GM19023 (cell line): ENCODE measurements around the gene SRCIN1.
A peak's percentile ranks its signal among the peaks of the same experiment; 100 is the strongest.
"Not testable (repeated sequence)": the region's sequence is repeated elsewhere in the genome, so short reads cannot be mapped to it uniquely, and the experiment has no call there.

Source experiments
- ATAC-seq: cut with Tn5 transposase; IDR thresholded peaks from one replicate; pipeline ENCODE4 v1.9.1; 2021; ENCODE audit warnings: mild to moderate bottlenecking, moderate library complexity; ENCODE audit not compliant: unreplicated experiment

SRCIN1 gene

DNA sequence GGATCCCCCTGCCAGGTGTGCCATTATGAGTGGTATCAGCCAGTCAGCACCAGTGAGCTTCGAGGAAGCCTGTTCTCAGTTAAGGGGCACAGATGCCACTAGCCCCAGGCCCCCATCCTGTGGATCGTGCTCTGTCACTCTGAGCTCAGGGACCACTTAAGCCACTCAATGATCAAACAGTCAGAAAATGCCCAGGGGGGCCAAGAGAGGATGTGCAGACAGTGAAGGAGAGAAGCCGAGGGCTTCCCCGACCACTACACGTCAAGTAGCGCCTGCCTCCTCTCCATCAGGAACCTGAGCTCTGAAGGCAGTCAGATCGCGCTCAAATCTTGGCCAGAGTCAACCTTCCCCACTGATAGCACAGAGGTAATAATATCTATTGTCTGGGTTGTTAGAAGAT is 79.2 kb downstream of the SRCIN1 start:
- not testable (repeated sequence) for ATAC-seq

DNA sequence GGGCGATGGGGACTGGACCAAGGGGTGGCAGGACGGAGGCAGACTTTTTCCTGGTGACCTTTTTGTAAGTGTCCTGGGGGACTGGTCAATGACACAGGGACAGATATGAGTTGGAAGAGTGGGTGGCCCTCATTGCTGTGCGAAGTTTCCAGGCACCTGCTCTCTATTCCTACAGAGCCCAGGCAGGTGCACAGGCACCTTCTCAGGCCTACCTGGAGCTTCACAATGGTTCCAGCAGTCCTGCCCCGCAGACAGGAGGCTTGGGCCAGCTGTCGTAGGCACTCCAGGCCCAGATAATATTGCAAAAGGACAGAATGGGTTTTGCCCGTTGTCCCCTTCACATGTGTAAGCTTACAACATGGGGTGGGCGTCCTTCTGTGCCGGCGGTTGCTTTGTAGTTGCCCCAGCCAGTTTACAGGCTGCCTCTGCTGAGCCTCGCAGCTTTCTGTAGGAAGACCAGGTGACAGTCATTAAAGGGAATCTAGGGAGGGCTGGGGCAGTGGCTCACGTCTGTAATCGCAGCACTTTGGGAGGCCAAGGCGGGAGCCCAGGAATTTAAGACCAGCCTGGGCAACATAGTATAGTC is 93.2 kb downstream of the SRCIN1 start:
- ATAC-seq = no peak

DNA sequence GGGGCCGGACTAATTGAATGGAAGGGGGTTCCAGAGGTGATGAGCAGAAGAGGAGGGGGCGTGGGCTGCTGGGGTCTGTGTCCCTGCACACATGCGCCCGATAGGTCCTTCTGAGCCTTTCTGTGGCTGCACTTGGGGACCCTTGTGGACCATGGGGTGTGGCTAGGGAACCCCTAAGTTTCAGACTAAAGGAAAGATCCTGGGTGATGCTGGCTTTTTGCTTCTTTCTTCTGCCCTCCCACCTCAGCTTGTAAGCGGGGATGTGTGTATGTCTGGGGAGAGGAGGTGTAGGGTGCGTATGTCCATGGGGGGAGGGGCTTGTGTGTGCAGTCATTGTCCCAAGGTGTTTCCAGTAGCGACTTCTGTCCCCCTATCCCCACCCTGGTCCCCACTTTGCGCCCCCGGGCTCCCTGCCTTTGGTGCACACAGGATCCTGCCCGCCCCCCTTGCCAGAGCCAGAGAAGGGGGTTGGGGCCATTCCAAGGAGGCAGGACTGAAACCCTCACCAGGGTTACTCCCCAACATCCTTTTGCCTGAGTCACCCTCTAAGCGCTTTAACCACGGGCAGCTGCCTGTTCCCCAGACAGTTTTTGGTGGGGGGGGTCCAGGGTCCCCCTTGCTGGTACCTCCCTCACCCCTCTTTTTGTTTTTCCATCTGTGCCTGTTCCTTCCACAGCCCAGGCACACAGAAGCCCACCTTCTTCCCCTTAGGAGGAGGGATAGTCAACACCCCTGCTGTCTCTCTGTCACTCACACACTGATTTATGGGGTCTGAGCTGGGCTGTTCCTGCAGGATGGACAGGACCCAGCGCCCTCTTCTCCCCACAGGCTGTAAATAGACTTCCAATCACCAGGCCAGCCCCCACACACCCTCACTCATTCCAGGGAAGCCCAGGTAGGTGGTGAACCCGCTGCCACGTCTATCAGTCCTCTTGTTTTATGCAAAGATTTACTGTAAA is 94.3 kb downstream of the SRCIN1 start:
- no peak for ATAC-seq

DNA sequence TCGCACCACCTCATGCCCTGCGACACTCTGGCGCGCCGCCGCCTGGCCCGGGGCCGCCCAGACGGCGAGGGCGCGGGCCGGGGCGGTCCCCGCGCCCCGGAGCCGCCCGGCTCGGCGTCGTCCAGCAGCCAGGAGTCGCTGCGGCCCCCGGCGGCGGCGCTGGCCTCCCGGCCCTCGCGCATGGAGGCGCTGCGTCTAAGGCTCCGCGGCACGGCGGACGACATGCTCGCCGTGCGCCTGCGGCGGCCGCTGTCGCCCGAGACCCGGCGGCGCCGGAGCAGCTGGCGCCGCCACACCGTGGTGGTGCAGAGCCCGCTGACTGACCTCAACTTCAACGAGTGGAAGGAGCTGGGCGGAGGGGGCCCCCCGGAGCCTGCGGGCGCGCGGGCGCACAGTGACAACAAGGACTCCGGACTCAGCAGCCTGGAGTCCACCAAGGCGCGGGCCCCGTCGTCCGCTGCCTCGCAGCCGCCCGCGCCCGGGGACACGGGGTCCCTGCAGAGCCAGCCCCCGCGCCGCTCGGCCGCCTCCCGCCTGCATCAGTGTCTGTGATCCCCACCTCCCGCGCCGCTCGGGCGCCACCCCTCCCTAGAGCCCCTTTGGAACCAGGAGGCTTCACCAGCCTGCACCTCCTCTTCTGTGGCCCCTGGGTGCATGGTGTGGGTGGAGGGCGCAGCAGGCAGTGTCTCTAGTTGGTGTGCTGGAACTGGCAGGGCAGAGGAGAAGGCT is 95.2 kb downstream of the SRCIN1 start:
- no peak for ATAC-seq

DNA sequence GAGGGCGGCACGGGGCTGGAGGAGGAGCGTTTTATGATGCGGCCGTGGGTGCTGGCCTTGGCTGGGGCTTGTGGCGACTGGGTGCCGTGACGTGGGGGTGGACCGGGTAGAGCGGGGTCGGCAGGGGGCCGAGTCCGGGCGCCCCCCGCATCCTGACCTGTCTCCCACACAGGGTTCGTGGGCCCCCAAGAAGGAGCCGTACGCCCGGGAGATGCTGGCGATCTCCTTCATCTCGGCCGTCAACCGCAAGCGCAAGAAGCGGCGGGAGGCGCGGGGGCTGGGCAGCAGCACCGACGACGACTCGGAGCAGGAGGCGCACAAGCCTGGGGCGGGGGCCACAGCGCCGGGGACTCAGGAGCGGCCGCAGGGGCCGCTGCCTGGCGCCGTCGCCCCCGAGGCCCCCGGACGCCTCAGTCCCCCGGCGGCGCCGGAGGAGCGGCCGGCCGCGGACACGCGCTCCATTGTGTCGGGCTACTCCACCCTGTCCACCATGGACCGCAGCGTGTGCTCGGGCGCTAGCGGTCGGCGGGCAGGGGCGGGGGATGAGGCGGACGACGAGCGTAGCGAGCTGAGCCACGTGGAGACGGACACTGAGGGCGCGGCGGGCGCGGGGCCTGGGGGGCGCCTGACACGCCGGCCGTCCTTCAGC is 95.9 kb downstream of the SRCIN1 start:
- ATAC-seq = no peak

DNA sequence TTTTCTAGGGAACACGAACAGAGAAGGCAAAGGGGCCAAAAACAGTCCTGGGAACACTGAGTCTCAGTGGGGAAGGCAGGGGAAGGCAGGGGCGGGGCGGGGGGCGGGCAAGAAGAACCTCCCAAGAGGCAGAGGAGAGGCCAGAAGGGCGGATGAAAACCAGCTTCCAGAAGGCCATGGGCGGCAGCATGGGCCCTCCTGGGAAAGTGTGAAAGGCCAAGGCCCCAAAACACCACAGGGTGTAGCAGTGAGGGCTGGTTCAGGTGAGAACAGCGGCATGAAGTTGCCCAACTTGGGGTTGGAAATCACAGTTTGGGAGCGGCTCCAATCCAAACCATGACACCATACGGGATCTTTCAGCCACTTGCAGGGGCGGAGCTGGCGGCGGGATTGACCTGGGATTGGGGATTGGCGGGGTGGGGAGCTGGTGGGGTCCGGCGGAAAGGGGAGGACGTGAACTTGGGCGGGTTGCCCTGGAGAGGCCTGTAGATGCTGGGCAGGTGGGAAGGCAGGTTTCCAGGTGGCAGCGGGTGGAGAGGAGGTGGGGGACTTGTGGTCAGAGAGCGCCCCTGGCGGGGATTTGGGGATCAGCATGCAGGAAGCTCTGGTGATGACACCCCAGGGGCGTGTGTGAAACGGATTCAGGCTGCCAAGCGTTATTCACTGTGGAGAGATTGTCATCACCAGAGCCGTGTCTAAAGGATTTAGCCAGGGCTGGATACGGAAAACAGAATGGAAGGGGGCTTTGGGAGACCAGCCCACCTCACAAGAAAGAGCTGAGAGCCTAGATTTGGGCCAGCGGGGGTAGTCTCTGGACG is 96.6 kb downstream of the SRCIN1 start:
- ATAC-seq = peak; percentile 50

DNA sequence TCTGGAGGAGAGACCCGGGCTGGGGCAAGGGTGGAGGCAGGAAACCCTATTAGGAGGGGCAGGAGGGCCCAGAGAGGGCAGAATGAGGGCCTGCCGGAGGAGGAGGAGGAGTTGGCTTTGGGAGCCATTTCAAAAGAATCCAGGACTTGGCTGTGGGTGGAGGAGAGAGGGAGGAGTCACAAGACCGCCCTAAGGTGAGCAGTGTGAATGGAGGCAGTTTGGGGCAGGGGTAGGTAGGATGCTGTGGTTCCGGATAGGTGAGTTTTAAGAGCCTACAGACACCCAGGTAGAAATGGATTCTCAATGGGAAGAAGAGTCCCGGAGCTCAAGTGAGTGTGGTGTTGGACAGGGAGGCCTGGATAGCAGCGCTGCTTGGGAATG is 97.2 kb downstream of the SRCIN1 start:
- no peak for ATAC-seq

DNA sequence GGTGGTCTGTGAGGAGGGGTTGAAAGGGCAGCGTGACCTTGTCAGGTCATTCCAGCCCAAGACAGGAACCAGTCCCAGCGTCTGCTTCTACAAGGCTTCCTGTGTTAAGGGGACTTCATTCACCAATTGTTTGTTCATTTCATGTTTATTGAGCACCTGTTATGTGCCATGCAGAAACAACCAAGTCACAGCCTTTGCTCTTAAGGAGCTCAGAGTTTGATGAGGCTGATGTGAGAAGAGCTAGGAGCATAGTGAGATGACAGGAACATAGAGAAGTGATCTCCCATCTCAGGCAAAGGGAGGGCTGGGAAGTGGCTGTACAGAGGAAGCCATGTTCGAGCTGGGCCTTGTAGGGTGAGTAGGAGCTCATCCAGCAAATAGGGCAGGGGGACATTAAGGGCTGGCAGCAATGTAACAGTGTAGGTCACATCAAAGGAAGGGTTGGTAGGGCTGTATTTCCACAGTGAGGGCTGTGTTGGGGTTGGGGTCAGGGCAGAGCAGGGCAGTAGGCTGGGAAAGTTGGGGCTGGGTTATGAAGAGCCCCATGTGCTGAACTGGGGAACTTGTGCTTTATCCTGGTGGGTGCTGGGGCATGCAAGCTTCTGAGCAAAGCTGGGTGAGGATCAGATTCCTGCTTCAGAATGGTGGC is 97.7 kb downstream of the SRCIN1 start:
- ATAC-seq = no peak

DNA sequence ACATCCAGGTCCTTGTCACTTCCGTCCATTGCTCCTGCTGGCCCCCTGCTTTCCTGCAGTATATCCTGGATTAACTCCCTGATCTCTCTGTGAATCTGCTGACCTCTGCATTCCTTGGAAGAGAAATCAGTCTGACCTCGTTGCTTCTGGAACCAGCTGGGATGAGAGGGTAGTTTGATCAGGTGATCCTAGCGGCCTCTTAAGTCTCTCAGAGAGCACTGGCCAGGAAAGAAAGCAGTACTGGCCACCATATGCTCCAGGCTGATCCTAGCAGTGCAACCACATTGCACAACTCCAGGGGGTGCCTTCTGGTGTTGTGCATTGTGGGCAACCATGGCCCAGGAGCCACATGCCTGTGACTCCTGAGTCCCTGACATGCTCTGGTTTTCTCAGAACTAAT is 98.3 kb downstream of the SRCIN1 start:
- no peak for ATAC-seq

DNA sequence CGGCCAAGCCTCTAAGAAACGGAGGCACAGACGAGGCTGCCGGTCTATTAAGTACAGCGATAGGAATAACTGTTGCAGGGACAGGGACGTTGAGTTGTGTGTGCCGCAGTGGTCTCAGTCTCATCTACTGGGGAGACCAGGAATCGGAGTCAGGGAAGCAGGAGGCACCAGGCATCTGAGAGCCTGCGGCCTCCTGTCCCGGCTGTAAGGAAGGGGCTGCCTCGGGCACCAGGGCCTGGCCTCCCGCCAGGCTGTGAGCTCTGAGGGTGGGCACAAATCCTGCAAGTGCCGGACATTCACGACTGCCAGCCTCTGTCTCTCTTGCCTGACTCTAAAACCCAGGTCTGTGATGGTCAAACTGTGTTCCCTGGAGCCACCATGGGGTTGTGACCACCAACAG is 101.5 kb downstream of the SRCIN1 start:
- no peak for ATAC-seq

DNA sequence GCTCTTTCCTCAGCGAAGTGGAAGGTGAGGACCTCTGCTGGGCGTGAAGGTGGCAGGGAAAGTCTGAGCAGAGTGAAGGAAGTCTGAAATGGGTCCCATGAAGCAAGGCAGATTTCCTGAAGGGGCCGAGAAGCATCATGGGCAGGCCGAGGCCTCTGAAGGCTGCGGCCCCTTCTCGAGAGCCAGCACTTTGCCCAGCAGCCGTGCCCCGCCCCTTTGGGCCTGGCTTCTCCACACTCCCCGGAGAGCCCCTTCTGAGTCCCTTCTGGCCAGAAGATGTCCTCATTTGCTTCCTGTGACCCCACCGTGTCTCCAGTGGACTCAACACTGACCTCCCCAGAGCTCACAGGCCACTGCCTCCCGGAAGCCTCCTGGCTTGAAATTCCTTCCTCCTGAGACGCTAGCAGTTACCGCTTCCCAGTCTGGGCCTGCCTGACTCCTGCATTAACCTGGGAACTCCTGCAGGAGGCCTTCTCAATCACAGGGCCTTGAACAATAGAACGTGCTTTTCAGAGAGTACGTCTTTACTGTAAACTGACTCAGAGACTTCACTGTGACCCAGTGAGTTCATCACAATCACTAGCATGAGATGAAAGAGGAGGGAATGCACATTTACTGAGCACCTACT is 102.4 kb downstream of the SRCIN1 start:
- not testable (repeated sequence) for ATAC-seq

DNA sequence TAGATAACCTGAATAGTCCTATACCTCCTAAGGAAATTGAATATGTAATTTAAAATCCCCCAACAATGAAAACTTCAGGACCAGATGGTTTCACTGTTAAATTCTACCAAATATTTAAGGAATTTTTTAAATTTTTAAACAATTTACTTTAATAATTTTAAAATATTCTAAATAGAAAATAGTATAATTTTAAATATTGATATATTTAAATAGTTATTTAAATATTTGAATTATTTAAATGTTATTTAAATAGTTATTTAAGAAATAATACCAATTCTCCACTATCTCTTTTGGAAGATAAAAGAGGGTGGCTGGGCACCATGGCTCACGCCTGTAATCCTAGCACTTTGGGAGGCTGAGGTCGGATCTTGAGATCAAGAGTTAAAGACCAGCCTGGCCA is 104.0 kb downstream of the SRCIN1 start:
- ATAC-seq = not testable (repeated sequence)

DNA sequence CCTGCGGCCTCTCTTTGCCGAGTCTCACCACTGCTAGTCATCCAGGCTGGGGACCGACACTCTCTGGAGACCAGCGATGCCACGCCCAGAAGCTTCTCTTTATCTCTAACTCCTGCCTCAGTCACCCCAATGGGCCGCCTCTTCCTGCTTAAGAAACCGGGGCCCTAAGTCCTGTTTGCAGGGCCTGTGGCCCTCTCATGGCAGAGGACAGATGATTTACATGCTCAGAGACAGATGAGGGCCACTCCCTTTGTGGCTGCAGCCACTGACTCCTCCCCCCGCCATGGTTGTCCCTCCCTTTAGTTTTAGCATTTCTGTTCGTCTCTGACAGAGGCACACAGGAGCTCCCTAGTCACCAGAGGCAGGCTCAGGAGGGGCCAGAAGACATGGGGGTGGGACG is 106.5 kb downstream of the SRCIN1 start:
- not testable (repeated sequence) for ATAC-seq

DNA sequence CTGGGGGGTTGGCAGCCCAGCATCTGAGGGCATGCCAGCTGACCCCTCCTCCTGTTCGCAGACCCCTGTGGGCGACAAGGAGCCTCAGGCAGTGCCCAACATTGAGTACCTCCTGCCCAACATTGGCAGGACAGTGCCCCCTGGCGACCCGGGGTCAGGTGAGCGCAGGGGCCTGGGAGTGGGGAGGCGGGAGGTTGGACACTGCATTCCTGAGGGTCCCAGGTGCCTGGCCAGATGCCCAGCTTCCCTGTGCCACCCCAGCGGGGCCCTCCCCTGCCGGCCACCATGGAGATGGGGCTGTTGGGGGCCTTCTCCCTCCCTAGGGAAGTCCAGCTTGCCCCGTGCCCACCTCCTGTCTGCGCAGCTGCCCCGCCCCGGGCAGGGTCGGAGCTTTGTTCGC is 107.4 kb downstream of the SRCIN1 start:
- ATAC-seq = no peak

DNA sequence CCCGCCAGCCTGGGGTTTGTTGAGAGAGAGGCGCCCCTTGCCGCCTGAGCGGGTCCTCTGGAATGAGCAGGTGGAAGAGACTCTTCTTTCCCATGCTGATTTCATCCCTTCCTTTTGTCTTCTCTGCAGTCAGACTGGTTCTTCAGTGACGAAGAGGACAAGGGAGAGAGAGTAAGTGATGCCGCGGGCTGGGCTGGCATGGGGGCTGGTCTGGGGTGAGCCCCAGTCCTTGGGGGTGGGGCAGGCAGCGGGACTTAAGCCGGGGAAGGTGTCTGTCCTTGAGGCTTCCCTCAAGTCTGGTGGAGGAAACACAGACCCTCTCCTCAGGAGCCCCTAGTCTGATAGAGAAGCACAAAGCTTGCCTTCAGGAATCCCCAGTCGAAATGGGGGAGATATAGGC is 108.1 kb downstream of the SRCIN1 start:
- not testable (repeated sequence) for ATAC-seq

DNA sequence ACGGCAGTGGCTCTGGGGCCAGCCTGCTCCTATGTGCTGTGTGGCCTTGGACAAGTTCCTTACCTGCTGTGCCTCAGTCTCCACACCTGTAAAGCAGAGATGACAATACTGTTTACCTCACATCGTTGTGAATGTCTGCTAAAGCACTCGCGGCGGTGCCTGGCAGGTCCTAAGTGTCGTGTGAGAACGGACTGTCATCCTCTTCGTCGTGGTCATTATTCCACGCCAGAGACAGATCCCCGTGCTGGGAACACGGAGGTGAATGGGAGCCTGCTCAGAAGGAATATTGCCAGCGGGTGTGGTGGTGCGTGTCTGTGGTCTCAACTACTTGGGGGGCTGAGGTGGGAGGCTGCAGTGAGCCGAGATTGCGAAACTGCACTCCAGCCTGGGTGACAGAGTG is 111.6 kb downstream of the SRCIN1 start:
- ATAC-seq = not testable (repeated sequence)

DNA sequence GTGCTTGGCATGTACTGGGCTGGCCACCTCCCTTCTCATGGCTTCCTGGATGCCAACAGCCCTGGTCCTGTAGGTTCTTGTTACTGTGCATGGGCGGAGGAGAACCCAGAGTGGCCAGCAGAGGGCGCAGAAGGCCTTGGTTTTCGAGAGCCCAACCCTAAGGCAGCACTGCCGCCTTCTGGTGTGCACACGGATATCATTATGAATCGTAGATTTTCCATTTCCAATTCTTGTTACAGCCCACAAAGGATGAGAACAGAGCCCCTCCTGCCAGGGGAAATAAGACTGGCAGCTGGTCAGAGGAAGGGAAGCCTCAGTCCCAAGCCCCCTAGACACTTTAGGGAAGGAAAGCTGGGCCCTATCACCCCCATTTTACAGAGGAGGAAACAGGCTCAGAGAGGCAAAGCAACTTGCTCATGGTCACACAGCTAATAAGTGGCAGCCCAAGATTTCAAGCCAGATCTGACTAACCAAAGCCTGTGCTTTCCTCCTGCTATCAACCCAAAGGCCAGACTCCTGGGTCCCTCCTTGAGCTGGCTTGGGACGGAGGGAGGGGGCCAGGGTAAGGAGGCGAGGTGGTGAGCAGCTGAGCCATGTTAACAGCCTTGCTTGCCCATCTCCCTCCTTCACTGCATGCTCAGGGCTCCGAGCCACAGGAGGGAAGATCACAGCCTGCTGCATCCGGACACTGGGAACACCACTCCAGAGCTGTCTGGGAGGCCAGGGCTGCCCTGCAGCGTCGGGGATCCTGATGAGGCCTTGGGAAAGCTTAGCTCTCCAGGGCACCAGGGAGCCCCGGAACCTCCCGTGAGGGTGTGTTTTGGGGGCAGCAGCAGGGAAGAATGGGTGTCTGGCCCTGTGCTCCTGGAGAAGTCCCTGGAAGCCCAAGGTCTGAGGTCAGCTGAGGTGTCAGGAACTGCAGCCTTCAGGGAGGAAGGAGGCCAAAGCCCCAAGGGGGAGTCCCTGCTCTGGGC is 113.4 kb downstream of the SRCIN1 start:
- ATAC-seq = not testable (repeated sequence)
